GM13976 (cell line): ENCODE data around the gene NEU4.
"Not testable (repeated sequence)": the region's sequence is repeated elsewhere in the genome, so short reads cannot be mapped to it uniquely, and the experiment has no call there.

Source experiments
- DNase-seq: peaks from one replicate; pipeline ENCODE4 v3.0.0; 2012; ENCODE audit warnings: low spot score
- in situ Hi-C: fragments of 300-500 bp; cut with MboI; formaldehyde crosslinking; loops from one replicate; pipeline ENCODE4 v1.12.0; 2022; ENCODE audit warnings: low sequenced_read_pairs, mixed read lengths, inconsistent platforms; ENCODE audit not compliant: unreplicated experiment
- TF ChIP-seq, protein P1 (sequence below): IDR thresholded peaks from 2 replicates; pipeline ENCODE4 v1.5.1; 2012; ENCODE audit warnings: borderline replicate concordance, mild to moderate bottlenecking; ENCODE audit not compliant: insufficient read depth; ENCODE audit errors: extremely low read depth, missing control alignments, control extremely low read depth

Gene NEU4

DNA sequence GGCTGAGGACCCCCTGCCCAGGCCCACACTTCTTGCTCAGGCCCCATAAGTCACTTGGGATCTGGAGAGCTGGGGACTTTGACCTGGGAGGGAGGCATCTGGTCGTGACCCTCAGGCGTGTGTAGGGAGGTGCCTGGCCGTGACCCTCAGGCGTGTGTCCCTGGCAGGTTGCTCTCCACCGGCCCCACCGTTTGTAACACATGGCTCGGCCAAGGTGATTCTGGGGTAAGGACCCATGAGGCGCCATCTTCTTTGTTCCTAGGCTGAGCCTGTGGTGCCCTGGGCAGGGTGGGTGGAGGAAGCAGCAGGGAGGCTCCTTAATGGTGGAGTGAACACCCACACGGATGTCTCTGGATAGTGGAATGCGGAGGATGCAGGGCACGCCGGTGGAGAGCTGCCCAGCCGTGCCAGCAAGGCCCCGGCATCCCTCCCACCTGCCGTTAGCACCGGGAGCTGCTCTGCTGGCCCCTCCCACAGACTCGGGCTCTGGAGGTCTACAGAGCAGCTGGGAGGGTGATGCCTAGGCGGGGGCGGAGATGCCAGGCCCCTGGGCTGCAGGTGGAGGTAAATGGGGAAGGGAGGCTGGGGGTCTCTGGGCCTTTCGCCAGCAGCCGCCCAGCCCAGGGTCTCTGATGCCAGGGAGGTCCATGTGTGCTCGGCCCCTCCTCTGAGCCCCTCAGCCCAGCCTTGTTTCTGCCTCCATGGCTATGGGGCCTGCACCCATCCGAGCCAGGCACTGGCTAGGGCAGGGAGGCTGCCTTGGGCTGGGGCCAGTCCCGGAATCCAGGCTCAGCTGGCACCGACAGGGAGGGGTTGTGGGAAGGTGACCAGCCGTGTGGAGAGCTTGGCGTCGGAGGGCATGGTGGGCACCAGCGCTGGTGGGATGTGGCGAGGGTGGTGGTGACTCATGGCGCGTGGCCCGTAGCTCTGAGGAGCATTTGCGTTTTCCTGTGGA is 33.5 kb upstream of the NEU4 start:
- in situ Hi-C loops = no loop called here
- TF ChIP-seq, protein P1, sequence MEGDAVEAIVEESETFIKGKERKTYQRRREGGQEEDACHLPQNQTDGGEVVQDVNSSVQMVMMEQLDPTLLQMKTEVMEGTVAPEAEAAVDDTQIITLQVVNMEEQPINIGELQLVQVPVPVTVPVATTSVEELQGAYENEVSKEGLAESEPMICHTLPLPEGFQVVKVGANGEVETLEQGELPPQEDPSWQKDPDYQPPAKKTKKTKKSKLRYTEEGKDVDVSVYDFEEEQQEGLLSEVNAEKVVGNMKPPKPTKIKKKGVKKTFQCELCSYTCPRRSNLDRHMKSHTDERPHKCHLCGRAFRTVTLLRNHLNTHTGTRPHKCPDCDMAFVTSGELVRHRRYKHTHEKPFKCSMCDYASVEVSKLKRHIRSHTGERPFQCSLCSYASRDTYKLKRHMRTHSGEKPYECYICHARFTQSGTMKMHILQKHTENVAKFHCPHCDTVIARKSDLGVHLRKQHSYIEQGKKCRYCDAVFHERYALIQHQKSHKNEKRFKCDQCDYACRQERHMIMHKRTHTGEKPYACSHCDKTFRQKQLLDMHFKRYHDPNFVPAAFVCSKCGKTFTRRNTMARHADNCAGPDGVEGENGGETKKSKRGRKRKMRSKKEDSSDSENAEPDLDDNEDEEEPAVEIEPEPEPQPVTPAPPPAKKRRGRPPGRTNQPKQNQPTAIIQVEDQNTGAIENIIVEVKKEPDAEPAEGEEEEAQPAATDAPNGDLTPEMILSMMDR = no peak
- peak; percentile 30 for DNase-seq

DNA sequence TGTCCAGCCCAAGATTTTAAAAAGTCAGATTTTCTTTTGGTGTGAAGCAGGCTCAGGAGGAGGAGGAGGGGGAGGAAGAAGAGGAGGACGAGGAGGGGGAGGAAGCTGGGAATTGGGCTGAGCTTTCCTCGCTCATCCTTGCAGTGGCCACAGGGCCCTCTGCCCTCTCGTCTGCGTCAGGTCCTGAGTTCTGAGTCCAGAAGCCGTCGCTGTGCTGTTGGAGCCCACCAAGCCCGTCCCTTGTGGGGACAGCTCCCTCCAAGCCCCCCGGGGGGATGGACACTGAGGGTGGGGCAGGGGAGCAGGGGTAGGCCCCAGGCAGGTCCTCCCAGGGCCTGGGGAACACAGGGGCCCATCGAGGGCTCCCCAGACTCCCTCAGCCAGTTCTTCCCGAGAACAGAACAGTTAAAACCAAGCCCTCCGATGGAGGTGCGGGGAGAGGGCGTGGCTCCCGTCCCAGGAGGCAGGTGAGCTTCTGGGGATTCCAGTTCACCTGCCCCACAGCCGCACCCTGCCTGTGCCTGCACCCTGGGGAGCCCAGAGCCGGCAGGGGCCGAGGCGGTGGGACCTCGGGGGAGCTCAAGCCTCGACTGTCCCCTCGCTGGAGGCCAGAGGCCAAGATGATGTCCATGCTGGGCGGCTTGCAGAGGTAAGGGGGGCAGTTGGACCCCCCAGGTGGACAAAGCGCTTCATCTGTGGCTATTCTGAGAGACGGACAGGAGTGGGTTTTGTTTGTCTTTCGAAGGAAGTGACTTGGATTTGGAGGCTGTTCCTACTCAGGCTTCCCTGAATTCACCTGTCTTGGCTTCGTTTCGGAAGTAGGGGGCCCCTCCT is 32.4 kb upstream of the NEU4 start, which contains the start of gene GAL3ST2:
Gene GAL3ST2, plus strand, starts transcription at position 487 of the 834 bp plus-strand sequence. Its CDS starts 134 bp downstream, at position 621.
- in situ Hi-C loops = no loop called here
- TF ChIP-seq, protein P1 = no peak
- DNase-seq = peak; percentile 23

DNA sequence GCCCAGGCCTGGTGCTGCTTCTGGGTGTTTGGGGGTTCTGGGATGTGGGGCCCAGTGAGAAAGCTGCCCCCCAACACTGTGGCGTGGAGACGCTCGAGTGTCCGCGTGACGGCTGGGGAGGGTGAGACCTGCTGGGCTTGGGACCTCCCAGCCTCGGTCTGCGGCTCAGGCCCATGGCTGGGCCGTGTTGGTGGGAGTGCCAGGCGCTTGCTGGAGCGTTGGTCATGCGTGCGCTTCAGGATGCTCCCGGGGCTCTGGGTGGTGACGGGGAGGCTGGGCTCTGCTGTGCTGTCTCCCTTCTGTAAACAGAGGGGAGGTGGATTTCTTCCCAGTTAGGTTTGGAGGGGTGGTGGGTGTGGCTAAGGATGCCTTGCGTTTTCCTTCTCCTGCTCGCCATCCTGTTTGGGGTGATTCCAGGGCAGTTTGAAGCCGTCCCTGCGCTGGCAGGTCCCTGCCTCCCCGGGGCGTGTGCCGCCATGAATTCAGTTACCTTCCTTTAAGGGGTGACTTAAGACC is 31.8 kb upstream of the NEU4 start:
- peak; percentile 27 for DNase-seq
- in situ Hi-C loops = no loop called here
- TF ChIP-seq, protein P1 = no peak

DNA sequence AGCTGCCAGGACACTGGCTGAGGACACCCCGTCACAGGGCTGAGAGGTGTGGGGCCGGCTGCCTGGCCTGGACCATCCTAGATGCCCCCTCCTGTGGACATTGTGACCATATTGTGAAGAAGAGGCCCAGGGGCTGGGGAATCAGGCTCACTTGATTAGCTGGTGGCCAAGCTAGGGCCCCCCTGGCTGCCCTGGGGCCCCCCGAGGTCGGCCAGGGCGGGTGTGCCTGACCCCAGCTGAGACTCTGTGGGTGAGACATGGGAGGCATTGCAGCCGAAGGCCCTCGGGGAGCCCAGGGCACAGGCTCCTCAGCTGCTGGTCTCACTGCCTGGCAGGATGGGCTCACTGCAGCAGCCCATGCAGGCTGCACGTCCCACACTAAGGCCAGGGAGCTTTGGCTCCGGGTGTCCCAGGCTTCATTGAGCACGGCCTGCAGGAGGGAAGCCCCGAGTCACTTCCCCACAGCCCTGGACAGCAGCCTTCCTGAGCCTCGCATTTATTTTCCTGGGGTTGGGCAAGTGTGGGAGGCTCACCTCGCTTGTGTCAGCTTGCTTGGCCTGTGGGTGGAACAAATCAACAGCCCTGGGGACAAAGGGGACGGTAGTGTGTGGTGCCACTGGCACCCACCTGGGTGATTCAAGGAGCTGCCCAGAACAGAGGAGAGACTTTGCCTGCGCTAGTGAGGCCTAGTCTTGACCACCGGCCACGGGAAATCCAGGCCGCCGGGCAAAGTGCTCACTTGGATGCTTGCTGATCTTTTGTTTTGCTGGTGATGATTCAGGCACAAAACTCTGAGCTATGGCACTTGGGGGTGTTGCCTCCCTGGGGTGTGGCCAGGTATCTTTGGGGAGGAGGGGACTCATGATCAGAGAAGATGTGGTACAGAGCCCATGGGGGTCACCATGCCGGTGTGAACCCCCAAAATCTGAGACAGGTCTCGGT is 31.0 kb upstream of the NEU4 start:
- in situ Hi-C loops = no loop called here
- DNase-seq = peak; percentile 32
- TF ChIP-seq, protein P1 = no peak

DNA sequence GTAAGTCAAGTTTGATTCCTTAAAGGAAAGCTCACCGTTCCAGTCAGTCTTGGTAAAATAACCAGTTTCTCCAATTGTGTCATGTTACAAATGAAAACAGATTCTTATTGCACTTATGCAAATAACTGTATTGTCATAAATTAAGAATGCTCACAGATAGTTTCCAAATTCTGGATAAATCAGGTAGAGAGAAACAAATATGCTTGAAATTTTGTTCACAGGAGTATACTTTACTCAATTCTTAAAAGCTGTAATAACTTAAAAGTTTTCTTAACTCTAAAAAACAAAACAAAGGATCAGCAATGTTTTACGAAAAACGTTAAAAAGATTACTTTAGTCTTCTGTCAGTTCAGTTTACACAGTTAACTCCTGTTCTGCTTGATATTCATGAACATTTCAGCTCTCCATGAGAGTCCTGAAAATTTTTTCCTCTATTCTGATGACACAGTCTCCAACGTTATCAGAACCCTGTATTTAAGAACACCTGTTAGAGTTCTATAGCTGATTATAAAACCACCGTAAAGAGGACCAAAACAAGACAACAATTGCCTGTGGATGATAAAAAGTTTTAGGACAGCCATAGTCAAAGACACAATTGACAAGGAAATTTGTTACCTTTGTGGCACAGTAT is 27.9 kb upstream of the NEU4 start:
- DNase-seq = no peak
- TF ChIP-seq, protein P1 = no peak
- in situ Hi-C loops = no loop called here

DNA sequence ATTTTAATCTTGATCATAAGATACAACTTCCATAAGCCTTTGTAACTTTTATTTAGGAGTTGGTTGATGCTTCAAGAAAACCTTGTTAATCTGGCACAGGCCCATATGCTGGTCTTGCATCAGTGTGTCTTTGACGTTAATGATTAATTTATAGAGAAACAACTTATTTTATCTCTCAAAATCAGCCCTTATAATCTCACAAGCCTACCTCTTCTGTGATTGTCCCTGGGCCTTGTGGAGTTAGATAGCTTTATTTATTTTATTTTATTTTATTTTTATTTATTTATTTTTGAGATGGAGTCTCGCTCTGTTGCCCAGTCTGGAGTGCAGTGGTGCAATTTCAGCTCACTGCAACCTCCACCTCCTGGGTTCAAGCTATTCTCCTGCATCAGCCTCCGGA is 26.9 kb upstream of the NEU4 start:
- in situ Hi-C loops, DNase-seq: not testable (repeated sequence)
